IPS DF 4.7 (cell line): ENCODE measurements around the gene IL32.

ENCODE experiments used
- DNase-seq: peaks from one replicate; pipeline ENCODE4 v3.0.0-alpha.2; 2013; ENCODE audit warnings: low spot score; ENCODE audit errors: extremely low read depth

IL32 gene

DNA sequence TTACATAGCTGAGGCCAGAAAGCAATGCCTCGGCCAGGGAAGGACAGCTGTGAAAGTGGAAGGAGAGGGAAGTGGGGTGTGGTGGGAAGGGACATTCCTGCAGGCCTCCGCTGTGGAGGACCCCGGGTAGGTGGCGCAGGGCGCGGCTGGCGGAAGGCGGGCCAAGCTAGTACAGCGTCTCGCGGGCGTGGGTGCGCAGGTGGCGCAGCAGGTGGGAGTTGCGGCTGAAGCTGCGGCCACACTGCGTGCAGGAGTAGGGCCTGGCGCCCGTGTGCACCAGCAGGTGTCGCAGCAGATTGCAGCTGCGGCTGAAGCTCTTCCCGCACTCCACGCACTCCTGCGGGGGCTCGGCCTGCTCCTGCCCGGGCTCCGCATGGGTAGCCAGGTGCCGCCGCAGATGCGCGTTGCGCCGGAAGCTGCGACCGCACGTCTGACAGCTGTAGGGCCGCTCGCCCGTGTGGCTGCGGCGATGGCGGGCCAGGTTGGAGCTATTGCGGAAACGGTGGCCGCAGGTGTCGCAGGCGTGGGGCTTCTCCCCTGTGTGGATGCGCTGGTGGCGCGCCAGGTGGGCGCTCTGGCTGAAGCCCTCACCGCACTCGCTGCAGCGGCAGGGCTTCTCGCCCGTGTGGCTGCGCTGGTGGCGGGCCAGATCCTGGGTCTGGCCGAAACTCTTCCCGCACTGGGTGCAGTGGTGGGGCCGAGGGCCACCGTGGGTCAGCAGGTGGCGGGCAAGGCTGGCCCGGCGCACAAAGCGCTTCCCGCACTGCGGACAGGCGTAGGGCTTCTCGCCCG is 23.7 kb downstream of the IL32 start:
- no peak for DNase-seq

DNA sequence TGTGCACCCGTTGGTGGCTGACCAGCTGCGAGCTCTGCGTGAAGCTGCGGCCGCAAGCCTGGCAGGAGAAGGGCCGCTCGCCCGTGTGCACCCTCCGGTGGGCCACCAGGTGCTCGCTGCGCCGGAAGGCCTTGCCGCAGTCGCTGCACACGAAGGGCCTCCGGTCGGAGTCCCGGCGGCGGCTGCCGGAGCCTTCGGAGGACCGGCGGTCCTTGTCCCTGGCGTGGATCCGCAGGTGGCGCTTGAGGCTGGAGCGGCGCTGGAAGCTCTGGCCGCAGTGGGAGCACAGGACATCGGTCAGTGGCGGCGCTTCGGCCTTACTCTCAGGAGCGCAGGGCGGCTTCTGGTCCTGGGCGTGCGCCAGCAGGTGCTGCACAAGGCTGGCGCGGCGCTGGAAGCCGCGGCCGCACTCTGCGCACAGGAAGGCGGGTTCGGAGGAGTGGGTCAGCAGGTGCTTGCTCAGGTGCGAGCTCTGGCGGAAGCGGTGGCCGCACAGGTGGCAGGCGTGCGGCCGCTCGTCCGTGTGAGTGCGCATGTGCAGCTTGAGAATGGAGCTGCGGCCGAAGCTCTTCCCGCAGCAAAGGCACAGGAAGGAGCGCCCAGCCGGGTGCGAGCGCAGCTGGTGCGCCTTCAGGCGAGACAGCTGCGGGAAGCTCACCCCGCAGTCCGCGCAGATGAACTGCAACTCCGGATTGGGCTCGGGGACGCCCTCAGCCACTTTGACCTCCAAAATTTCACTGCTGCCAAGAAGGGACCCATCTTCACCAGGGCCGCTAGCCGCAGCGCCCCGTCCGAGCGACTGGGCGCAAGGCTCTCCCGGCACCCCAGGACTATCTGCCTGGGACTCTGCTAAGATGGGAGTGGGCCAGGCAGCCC is 24.5 kb downstream of the IL32 start:
- no peak for DNase-seq

DNA sequence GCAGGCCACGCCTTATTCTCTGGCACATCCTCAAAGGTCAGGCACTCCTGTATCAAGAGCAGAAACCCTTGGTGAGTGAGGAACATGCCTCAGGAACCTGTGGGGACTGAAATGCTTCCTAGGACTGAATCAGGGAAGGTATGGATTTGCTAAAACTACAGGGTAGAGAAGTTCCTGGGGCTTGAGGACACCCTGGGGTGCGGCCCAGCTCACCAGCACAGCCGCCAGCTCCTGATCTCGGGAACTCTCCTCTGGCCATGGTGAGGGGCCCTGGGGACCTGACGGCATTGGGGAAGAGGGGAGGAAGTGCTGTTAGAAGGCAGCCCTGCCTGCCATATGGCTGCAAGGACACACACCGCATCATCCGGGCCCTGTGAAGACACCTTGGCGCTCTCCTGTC is 26.1 kb downstream of the IL32 start:
- no peak for DNase-seq

DNA sequence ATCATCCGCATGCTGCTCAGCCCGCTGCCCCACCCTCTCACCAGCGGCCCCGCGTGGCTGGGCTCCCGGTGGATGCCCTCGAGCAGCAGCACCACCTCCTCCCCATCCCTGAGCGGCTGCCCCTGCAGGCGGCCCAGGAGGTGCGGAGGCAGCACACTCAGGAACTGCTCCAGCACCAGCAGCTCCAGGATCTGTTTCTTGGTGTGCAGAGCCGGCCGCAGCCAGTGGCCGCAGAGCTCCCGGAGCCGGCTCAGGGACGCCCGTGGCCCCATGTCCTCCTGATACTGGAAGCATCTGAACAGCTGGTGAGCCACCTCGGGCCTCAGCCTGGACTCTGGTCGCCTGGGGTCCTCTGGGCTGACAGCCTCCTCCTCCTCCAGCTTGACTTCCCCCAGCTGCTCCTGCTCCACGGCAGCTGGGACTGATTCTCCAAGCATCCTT is 27.1 kb downstream of the IL32 start:
- no peak for DNase-seq

DNA sequence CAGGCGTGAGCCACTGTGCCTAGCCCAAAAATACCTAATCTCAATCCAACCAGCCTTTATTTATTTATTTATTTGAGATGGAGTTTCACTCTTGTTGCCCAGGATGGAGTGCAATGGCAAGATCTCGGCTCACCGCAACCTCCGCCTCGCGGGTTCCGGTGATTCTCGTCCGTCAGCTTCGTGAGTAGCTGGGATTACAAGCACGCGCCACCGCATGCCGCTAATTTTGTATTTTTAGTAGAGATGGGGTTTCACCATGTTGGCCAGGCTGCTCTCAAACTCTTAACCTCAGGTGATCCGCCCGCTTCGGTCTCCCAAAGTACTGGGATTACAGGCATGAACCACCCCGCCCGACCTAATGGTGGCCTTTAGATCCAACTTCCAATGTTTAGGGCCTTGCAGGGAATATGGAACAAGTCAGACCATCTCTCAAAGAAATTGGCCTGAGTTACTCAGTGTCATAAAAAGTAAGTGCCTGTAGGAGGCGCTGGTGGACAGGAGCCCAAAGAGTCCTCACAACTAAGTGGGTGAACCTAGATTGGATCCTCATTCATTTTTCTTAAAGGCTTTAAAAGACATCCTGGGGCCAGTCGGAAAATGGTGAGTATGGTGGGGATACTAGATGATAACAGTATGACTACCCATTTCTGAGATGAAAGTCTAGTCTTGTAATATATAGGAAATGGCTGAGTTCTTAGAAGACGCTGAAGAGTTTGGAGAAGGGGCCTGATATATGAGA is 29.0 kb downstream of the IL32 start:
- no peak for DNase-seq

DNA sequence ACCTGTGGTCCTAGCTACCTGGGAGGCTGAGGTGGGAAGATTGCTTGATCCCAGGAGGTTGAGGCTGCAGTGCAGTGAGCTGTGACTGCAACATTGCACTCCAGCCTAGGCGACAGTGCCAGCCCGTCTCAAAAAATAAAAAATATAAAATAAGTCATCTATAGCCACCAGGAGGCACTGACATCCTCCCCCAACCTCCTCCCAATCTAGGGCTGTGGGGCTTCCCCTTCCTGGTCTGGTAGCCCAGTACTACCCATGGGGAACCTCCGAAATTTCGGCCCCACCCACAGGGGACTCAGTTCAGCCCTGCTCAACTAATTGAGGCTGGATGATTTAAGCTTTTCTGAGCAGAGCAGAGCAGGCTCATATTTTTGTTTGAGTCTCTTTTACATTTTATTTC is 30.4 kb downstream of the IL32 start:
- DNase-seq = no peak

DNA sequence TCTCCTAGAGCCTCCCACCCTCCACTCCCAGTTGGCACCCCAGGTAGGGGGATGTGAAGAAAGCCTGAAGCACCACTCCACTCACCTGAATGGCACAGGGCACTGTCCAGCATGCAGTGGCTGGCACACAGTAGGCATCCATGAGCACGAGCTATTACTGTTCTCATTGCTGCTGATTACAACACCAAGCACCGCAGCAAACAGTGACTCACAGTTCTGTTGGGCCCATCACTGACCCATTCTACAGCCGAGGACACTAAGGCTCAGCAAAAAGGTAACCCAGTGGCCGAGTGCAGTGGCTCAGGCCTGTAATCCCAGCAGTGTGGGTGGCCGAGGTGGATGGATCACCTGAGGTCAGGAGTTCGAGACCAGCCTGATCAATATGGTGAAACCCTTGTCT is 30.9 kb downstream of the IL32 start:
- no peak for DNase-seq

DNA sequence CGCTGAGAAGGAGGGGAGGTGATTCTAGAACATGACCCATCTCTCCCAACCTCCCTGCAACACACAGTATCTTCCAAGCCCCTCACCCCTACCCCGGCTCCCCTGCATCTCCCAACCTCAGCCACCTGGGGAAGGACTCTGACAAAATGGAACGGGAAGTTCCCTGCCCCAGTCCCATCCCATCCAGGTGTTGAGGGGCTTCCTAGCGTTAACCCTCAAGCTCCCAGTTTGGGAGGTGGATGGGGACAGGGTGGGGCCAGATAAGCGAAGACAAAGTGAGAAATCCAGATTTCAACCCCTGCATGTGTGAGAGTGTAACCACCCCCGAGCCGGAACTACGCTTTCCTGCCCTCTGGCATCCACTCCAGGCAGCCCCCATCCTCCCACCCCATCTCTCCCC is 31.8 kb downstream of the IL32 start:
- DNase-seq = no peak

DNA sequence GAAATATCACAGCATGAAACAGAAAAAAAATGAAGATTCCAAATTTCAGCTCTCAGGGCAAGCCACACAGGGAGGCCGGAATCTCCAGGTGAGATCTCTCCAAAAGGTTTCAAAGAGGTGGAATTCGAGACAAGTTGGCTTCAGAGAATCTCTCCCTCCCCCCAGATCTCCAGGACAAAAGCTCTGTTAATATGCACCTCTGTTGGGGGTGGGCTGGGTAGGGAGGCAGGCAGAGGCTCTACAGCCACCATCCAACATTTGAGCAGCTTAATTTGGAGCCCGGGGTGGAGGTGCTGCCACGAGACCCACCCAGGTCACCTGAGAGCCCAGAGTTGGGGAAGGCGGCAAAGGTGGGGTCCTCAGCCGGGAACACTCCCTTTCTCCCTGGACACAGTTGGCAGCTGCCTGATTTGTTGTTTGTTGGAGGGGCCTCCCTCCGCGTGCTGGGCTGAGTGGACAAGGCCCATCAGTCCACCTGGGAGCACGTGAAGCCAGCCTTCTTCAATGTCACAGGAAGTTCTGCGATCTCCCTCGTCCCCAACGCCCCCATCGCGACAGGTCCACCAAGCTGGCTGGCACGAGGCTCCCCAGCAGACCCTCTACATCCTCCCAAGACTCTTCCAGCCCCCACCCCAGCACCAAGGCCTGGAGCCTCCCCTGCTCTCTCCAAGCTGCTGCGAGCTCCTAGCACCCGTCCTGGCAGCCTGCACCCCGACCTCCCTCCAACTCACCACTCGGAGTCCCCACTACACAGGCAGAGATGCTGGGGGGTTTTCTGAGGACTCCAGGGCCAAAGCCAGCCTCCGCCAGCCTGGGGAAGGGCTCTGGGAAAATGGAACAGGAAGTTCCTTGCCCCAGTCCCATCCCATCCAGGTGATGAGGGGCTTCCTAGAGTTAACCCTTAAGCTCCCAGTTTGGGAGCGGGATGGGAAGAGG is 33.3 kb downstream of the IL32 start, which contains the start of gene ZSCAN10:
ZSCAN10 (minus strand) TSS at position 836 of the 936 bp plus-strand sequence. CDS start 6,357 bp downstream, outside the sequence.
- DNase-seq = no peak

DNA sequence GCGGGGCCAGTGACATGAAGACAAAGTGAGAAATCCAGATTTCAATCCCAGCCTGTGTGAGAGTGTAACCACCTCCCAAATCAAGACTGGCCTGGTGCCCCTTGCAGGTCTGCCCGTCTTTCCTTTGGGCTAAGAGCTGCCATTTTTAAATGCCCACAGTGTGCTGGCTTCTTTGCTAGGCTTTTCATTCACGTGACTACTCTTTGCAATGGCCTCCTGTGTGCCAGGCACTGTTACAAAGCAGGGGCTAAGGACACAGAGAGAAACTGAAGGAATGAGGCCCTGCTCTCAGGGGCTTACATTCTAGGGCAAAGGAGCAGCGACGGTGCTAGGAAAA is 33.9 kb downstream of the IL32 start:
- DNase-seq = no peak

DNA sequence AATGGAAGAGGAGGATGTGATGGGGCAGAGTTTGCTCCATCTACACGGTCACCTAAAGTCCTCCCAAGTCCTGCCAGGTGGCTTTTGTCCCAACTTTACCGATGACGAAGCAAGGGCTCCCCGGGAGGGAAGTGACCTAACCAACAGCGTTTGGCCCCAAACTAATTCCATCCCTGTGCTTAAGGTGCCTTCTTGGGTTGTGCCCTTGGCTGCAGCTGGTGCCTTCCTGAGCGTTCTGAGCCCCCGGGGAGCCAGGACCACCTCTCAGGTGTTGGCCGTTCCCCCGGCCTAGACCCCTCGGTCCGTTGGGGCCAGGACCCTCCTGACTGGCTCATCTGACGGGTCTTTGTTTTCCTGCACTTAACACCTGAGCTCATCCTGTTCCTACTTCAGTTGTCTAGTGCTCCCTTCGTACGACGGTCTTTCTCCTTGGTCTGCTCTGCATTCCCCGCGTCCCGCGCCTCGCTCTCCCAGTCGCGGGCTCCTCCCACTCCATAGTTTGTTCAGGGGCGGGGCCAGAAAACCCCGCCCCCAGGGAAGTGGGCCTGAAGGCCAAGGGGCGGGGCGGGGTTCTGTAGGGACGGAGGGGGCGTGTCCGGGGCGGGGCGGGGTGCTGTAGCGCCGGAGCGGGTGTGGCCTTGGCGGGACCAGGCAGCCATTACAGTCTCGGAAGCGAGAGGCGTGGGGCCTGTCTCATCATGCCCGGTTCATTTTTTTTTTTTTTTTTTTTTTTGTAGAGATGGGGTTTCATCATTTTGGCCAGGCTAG is 34.5 kb downstream of the IL32 start:
- no peak for DNase-seq

DNA sequence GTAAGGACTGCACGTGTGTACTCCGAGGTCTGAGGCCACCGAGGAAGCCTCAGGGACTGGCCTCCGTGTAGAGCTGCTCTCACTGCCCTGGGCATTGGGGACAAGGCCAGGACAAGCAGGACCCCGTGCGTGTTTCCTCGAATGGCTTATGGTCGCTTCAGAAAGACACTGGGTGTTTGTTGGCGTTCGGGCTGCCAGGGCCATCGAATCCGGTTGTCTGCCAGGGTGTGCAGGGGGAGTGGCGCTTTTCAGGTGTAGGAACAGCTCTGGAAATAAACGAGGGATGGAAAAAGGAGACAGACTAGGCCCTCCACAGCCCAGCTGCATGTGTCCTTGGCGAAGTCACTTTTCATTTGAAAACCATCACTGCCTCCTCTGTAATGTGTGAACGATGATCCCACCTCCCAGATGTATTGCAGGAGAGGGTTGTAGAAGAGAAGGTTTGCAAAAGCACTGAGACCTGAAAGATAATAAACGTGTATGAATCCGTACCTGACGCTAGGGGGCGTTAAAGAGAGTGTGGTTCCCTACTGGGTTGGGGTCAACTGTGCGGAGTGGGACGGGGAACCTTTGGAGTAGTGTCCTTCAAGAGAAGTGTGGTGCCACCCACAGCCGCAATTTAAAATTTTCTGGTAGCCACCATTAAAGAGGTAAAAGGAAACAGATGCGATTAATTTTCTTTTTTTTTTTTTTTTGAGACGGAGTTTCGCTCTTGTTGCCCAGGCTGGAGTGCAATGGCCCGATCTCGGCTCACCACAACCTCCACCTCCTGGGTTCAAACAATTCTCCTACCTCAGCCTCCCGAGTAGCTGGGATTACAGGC is 35.8 kb downstream of the IL32 start:
- no peak for DNase-seq

DNA sequence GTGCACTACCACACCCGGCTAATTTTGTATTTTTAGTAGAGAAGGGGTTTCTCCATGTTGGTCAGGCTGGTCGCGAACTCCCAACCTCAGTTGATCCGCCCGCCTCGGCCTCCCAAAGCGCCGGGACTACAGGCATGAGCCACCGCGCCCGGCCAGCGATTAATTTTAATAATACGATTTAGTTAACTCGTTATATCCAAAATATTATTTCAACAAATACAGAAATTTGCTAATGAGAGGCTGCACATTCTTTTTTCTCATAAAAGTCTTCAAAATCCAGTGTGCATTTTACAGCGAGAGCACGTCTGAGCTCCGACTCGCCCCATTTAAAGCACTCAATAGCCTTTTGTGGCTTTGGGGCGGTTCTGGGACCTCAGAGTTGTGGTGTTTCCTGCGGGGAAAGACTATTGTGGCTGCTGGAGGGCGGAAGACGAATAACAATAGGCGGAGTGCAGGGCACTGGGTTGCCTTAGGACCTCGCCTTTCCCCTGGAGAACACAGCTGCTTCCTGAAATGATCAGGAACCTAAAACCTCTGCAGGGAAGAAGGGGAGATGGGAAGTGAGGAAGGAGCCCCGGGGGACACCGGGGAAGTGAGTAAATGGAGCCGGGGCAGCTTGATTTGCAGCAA is 36.5 kb downstream of the IL32 start:
- DNase-seq = no peak

DNA sequence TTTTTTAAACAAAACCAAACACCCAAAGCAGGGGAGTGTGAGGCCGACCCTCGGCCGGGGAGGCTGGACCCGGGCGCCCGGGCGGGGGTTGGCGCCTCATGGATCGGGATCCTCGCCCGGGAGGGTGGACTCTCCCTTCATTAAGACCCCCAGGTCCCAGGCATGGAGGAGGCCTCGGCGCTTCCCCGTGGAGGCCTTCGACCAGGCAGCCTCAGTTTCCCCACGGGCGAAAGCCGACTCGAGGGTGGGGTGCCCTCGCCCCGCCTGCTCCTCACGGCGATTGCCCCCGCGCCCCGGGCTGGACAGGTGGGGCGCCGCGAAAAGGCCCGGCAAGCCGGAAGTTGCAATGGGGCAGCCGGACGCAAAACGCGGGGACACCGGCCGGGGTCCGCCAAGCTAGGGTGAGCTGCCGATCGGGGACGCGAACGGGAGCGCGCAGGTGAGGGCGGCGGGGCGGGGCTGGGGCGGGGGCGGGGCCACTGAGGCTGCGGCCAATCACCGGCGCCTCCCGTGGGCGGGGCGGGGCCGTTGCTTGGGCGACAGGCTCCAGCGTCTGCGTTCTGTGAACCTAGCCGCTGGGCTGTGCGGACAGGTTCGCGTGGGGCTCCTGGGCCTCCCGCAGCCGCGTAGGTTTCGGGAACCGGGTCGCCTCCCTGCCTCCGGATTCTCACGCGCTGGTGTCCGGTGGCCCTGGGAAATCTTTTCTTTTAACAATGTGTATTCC is 40.9 kb downstream of the IL32 start:
- DNase-seq = no peak

DNA sequence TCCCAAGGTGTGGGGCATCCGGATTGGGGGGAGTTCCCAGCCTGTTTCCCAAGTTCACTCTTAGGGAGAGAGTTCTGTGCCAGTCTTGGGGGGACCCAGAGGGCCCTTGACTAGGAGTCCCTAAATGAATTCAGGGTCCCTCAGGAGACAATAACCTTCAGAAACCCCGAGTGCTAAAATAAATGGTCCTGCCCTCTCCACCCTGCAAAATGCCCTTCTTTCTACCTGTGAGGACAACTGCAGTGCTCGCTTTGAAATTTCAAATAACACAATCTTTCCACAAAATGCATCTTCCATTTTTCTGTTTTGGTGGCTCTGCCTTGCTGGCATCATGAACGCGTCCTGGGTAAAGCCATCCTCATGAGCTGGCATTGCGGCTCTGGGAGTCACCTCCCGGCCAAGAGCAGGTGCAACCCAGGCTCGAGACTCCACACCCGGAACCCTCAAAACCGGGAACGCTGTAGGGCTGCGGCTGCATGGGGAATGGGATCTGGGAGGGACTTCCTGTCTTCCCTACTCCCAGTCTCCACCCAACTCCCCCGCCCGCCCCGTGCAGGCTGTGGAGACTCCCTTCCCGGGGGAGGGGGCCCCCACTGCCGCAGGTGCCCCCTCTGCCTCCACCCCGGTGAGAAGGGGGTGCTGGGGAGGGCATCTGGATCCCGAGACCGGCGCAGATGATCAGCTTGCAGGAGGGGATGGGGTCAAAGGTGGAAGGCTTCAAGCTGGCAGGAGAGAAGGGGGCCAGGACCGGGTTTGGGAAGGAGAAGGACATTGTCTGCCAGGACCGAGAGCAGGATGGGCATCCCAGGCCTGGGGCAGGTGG is 46.8 kb downstream of the IL32 start, which contains the start of gene ZNF205:
ZNF205 (plus strand) TSS at position 529 of the 823 bp plus-strand sequence. CDS start 845 bp downstream, outside the sequence.
- DNase-seq = no peak

DNA sequence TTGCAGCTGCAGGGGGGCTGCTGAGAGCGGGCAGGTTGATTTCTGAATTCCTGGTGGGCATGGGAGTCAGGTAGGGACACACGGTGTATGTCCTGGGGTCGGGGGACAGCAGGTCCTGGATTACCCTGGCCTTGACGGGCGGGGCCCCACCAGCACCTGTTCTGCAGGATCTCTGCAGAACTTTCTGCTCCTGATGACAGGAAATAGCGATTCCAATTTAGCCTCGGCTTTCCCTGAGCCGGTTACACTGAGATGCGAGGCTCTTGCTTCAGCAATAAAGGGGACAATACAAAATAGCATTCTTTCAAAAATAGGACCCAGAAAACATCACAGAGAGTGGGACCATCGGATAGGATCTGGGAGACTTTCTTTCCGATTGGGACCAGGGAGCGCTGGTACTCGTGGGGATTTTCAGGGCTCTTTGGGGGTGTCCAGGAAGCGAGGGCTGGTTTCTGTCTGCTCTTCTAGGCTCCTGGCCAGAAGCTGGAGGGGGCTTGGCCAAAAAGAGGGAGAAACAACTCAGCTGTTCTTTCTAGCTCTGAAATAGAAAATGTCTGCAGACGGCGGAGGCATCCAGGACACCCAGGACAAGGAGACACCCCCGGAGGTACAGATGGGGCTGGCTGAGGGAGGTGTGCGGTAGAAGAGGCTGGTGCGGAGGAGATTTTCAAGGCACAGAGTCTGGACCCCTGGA is 47.6 kb downstream of the IL32 start:
- no peak for DNase-seq
